Esophagus squamous epithelium (tissue), 5 donors: ENCODE data around the gene MAD1L1. TPM values are rescaled to one million over a fixed set of nuclear protein-coding genes. Genes with fewer than 3 reads are reported as not detected.

Source experiments
- DNase-seq: peaks from one replicate; lab custom pipeline; 2025; lab: John Stamatoyannopoulos, UW
- H3K27ac ChIP-seq, 4 donors: fragments of 200-600 bp; sonication (generic); one replicate each; pipeline ENCODE4 v1.5.1; 2016 to 2019; ENCODE audit warnings: mild to moderate bottlenecking in 1 of 4
- H3K27me3 ChIP-seq, 4 donors: fragments of 200-600 bp; sonication (generic); 1 replicate in 3 of 4; 2 replicates in 1 of 4; pipeline versions ENCODE4 v1.5.1 to v1.6.0; 2017 to 2021; ENCODE audit warnings: antibody characterized with exemption in 1 of 4
- H3K36me3 ChIP-seq, 3 donors: fragments of 200-600 bp; sonication (generic); one replicate each; pipeline ENCODE4 v1.5.1; 2016 to 2019
- H3K4me1 ChIP-seq, 3 donors: fragments of 200-600 bp; sonication (generic); one replicate each; pipeline ENCODE4 v1.5.1; 2017 to 2019
- H3K4me3 ChIP-seq, 4 donors: fragments of 200-600 bp; sonication (generic); 1 replicate in 3 of 4; 2 replicates in 1 of 4; pipeline ENCODE4 v1.5.1; 2016 to 2019; ENCODE audit warnings: mild to moderate bottlenecking in 2 of 4, moderate library complexity in 1 of 4
- H3K9me3 ChIP-seq, 3 donors: fragments of 200-600 bp; sonication (generic); one replicate each; pipeline ENCODE4 v1.5.1; 2016 to 2019
- CTCF ChIP-seq, 6 experiments: fragments of 450-650 bp in 4 of 6; fragments of 200-600 bp in 2 of 6; sonication (generic) in 2 of 6; IDR thresholded peaks; one replicate each; pipeline ENCODE4 v1.5.1; 2016 to 2019; ENCODE audit warnings: antibody characterized with exemption in 6 of 6, mild to moderate bottlenecking in 4 of 6, moderate library complexity in 4 of 6
- POLR2A ChIP-seq, 4 donors: fragments of 450-650 bp; IDR thresholded peaks; one replicate each; pipeline ENCODE4 v1.6.1; 2017; ENCODE audit warnings: antibody characterized with exemption in 4 of 4, mild to moderate bottlenecking in 4 of 4, moderate library complexity in 3 of 4
- WGBS, 2 donors: methylation state at CpG; one replicate each; pipeline ENCODE4 v1.1.5; 2018; 5-methylcytosine and 5-hydroxymethylcytosine counted together
- intact Hi-C: fragments of 100-400 bp; cut with DNase I; formaldehyde crosslinking; loops from one replicate; pipeline ENCODE4 v1.15.0; 2022
- total RNA-seq, 4 donors: library from RNA; depleted of rRNA; stranded (reverse); fragments of >200 nt; gene quantifications; one replicate each; pipeline ENCODE4 v1.1.0, GENCODE V29; 2016
- donor health status: DM: yes; HTN: yes; CAD: no.

The MAD1L1 gene
- total RNA-seq, 4 donors from 2014 or later, result 16.6 to 40.4 (median 30.2) TPM

DNA sequence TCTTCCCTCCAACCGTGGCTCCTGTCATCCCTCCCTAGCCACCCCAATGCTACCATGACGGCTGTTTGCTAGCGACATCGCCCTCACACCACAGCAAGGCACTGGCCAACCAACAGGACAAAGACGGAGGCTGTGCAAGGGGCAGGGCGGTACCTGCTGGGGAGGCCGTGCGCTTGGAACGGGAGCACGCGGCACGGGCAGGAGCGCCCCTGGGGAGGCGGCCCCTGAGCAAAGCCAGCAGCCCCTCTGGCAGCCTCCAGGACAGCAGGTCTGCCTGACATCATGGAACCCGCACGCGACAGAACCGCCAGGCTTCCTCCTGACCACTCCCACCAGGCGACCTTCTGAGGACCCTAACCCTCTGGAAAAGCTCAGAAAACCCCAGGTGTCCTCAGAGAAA lies 12.7 kb downstream of the MAD1L1 start:
- 94% methylated on average over 9 of the region's 19 CpGs; no CpG with 5 or more reads in 1 of the 2 donors for WGBS, 2 donors
- Histone ChIP-seq H3K27me3 (no peaks in the 10 kb centered on the region), H3K9me3 (no peaks in the 10 kb centered on the region), H3K27ac (no peak overlapping the region), H3K4me1 (peaks cover 0 to 12% (median 5%) of the 10 kb centered on the region in 3 donors), H3K36me3 (peaks cover 18 to 99% (median 29%) of the 10 kb centered on the region in 3 donors), H3K4me3 (no peak overlapping the region)
- DNase-seq, result no peak
- no peak for TF ChIP-seq CTCF (IDR thresholded peaks at IDR 0.05)
- TF ChIP-seq POLR2A (IDR thresholded peaks at IDR 0.05), result no peak
- intact Hi-C loops, result no loop called here

DNA sequence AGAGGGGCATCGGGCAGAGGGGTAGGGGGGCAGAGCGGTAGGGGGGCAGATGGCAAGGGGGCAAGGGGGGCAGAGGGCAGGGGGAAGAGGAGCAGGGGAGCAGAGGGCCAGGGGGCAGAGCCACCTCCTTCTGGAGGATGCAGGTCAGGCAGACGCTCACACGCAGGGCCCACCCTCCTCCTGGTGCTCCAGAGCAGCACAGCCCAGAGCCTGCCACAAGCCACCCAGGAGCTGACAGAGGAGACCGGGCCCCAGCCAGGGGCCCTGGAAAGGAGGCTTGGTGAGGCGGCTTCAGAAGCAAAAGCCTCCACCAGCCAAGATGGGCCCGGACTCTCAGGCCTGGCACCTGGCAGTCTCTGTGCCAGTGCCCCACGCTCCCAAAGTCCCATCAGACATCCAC lies 13.1 kb downstream of the MAD1L1 start:
- TF ChIP-seq CTCF (IDR thresholded peaks at IDR 0.05), result no peak
- no peak for TF ChIP-seq POLR2A (IDR thresholded peaks at IDR 0.05)
- Histone ChIP-seq H3K4me1 (peaks cover 0 to 8% (median under 1%) of the 10 kb centered on the region in 3 donors), H3K36me3 (peaks cover 18 to 99% (median 29%) of the 10 kb centered on the region in 3 donors), H3K9me3 (no peaks in the 10 kb centered on the region), H3K27me3 (no peaks in the 10 kb centered on the region), H3K27ac (no peak overlapping the region), H3K4me3 (no peak overlapping the region)
- WGBS, 2 donors, result 100% methylated on average over 3 to 5 of the region's 8 CpGs
- no peak for DNase-seq
- intact Hi-C loops, result loop anchor here (10.0 kb wide), 1 partner anchor 555 kb away; no protein-coding TSS in a partner anchor

DNA sequence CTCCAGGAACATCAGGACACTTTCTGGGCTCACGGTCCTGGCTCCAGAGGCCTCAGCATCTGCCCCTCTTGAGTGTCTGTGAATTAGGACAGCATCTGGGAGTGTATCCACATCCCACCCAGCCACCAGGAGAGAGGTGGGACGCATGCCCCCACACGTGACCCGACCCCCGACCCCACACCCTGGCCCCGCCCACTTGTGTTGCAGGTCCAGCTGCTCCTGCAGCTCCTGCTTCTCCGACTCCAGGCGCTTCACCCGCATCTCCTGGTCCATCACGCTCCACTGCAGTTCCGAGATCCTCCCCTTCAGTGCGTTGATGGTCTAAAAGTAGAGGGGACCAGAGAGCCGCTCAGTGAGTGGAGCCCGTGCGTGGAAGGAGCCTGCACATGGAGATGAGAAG lies 13.6 kb downstream of the MAD1L1 start:
- Histone ChIP-seq H3K27me3 (no peaks in the 10 kb centered on the region), H3K27ac (no peak overlapping the region), H3K4me1 (peaks cover 0 to 3% (median 0%) of the 10 kb centered on the region in 3 donors), H3K36me3 (peaks cover 23 to 99% (median 29%) of the 10 kb centered on the region in 3 donors), H3K9me3 (no peaks in the 10 kb centered on the region), H3K4me3 (no peak overlapping the region)
- DNase-seq, result no peak
- WGBS, 2 donors, result 74% methylated on average over 2 to 5 of the region's 15 CpGs
- intact Hi-C loops, result loop anchor here (10.0 kb wide), 1 partner anchor 554 kb away; no protein-coding TSS in a partner anchor
- TF ChIP-seq POLR2A (IDR thresholded peaks at IDR 0.05) (no peak), CTCF (IDR thresholded peaks at IDR 0.05) (no peak)

GRCh38 chr7:2218444-2218785 lies 14.3 kb downstream of the MAD1L1 start:
- Histone ChIP-seq H3K27me3 (no peaks in the 10 kb centered on the region), H3K36me3 (peaks cover 23 to 99% (median 25%) of the 10 kb centered on the region in 3 donors), H3K27ac (no peak overlapping the region), H3K9me3 (no peaks in the 10 kb centered on the region), H3K4me1 (no peaks in the 10 kb centered on the region), H3K4me3 (no peak overlapping the region)
- intact Hi-C loops, result loop anchor here (10.0 kb wide), 1 partner anchor 554 kb away; no protein-coding TSS in a partner anchor
- TF ChIP-seq POLR2A (IDR thresholded peaks at IDR 0.05) (no peak), CTCF (IDR thresholded peaks at IDR 0.05) (no peak)
- no peak for DNase-seq
- WGBS, 2 donors, result 17 to 40% methylated on average over 1 of the region's 9 CpGs

DNA sequence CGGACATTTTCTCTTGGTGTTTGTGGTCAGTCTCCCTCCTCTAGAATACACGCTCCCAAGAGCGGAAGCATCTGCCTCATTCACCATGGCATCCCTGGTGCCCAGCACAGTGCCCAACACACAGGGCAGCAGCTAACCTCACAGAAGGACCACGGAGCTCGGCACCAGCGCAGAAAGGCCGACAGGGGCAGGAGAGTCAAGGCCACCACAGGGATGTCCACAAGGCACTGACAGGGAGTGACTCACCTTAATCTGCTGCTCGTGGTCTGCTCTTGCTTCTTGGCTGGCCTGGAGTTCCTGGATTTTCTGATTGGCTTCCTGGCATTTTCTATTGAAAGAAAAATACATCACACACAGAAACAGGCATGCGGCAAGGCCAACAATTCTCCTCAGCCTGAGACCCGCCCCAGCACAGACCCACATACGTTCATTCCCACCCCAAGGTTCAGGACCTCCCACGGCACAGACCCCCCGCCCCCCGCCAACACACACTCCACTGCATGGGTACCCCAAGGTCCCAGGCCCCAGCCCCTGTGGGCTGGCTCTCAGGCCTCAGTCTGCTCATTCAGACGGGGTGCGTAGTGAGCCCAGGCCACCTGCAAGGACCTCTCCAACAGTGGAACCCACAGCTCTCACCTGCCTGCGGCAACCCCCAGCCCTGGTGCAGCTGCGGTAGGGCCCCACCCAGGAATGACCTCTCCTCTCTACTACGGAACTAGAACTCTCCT lies 14.9 kb downstream of the MAD1L1 start:
- WGBS, 2 donors, result 85 to 93% methylated on average over 8 to 9 of the region's 19 CpGs
- Histone ChIP-seq H3K36me3 (peaks cover 25 to 99% (median 28%) of the 10 kb centered on the region in 3 donors), H3K4me3 (no peak overlapping the region), H3K27ac (no peak overlapping the region), H3K27me3 (no peaks in the 10 kb centered on the region), H3K9me3 (no peaks in the 10 kb centered on the region), H3K4me1 (no peaks in the 10 kb centered on the region)
- no peak for TF ChIP-seq CTCF (IDR thresholded peaks at IDR 0.05)
- no peak for TF ChIP-seq POLR2A (IDR thresholded peaks at IDR 0.05)
- no peak for DNase-seq
- intact Hi-C loops, result loop anchor here (10.0 kb wide), 1 partner anchor 553 kb away; no protein-coding TSS in a partner anchor
